A549 (cell line): Measurements from ENCODE around the gene TTLL11. TPM values are rescaled to one million over a fixed set of nuclear protein-coding genes. Genes with fewer than 3 reads are reported as not detected.
A peak's percentile ranks its signal among the peaks of the same experiment; 100 is the strongest.

Source experiments
- ATAC-seq, 2 experiments: fragments of 200-7000 bp in 1 of 2; fragments of >200 bp in 1 of 2; cut with Nextera tagmentation in 1 of 2; cut with Tn5 transposase in 1 of 2; 3 replicates each; pipeline versions ENCODE4 v1.8.0 to v1.9.1; 2018 to 2020; ENCODE audit warnings: mild to moderate bottlenecking in 1 of 2, moderate library complexity in 1 of 2
- CTCF ChIA-PET: fragments of 300-600 bp; sonication (Branson Sonifier 250); formaldehyde crosslinking; extraction: SDS; loops from one replicate; lab custom pipeline; 2021; ENCODE audit warnings: antibody characterized with exemption, inconsistent platforms; lab: Yijun Ruan, JAX
- POLR2A ChIA-PET: fragments of 350-600 bp; formaldehyde crosslinking; extraction: SDS; loops from one replicate; lab custom pipeline; 2021; ENCODE audit warnings: antibody characterized with exemption, inconsistent platforms; lab: Yijun Ruan, JAX
- DNase-seq, 2 experiments: peaks; one replicate each; pipeline versions ENCODE4 v3.0.0 to v3.0.0-alpha.2; 2011 to 2016; ENCODE audit warnings: low read depth in 1 of 2, low spot score in 1 of 2
- FAIRE-seq: peaks from 2 replicates; lab custom pipeline; 2011; peaks lifted over from hg19 to GRCh38; lab: Jason Lieb, UNC
- H3K27ac ChIP-seq, 2 experiments: fragments of >200 bp; sonication (Bioruptor Twin); formaldehyde crosslinking; 3 replicates each; pipeline ENCODE4 v1.5.1; 2016 to 2017
- H3K4me1 ChIP-seq: fragments of >200 bp; sonication (Bioruptor Twin); formaldehyde crosslinking; 3 replicates; pipeline ENCODE4 v1.6.1; 2016
- H3K4me2 ChIP-seq: fragments of >200 bp; sonication (Bioruptor Twin); formaldehyde crosslinking; 3 replicates; pipeline ENCODE4 v1.6.1; 2016
- H3K4me3 ChIP-seq: fragments of >200 bp; sonication (Bioruptor Twin); formaldehyde crosslinking; 3 replicates; pipeline ENCODE4 v1.5.1; 2016
- H3K9me3 ChIP-seq: fragments of >200 bp; sonication (Bioruptor Twin); formaldehyde crosslinking; 3 replicates; pipeline ENCODE4 v1.6.1; 2016
- CEBPB ChIP-seq, 2 experiments: fragments of >200 bp in 1 of 2; sonication (Bioruptor Twin) in 1 of 2; formaldehyde crosslinking in 1 of 2; IDR thresholded peaks; 2 replicates each; pipeline ENCODE4 v1.6.1; 2012 to 2016
- CHD2 ChIP-seq: fragments of 150-350 bp; IDR thresholded peaks from 2 replicates; pipeline ENCODE4 v1.6.1; 2014; ENCODE audit warnings: low read length; ENCODE audit not compliant: partially characterized antibody
- EHF ChIP-seq: fragments of 250-450 bp; sonication (Bioruptor Pico); IDR thresholded peaks from 2 replicates; pipeline ENCODE4 v1.5.0; 2020; ENCODE audit warnings: mild to moderate bottlenecking
- EHMT2 ChIP-seq: fragments of 200-600 bp; sonication (generic); IDR thresholded peaks from 2 replicates; pipeline ENCODE4 v1.6.1; 2016; ENCODE audit warnings: antibody characterized with exemption, low read depth, mild to moderate bottlenecking, moderate library complexity
- EP300 ChIP-seq, 2 experiments: fragments of >200 bp; sonication (Bioruptor Twin); formaldehyde crosslinking; IDR thresholded peaks; 2 replicates in 1 of 2; 3 replicates in 1 of 2; pipeline ENCODE4 v1.6.1; 2016 to 2017
- ESRRA ChIP-seq: fragments of 150-350 bp; IDR thresholded peaks from 2 replicates; pipeline ENCODE4 v1.6.1; 2014; ENCODE audit warnings: mild to moderate bottlenecking, low read length, borderline replicate concordance
- FOSL2 ChIP-seq, 2 experiments: fragments of 450-650 bp in 1 of 2; fragments of >200 bp in 1 of 2; sonication (Bioruptor Twin) in 1 of 2; formaldehyde crosslinking; IDR thresholded peaks; 2 replicates each; pipeline versions ENCODE4 v1.5.0 to v1.6.1; 2016 to 2020; ENCODE audit warnings: mild to moderate bottlenecking in 1 of 2, moderate library complexity in 1 of 2
- HEYL ChIP-seq: fragments of 250-450 bp; sonication (Bioruptor Pico); IDR thresholded peaks from 2 replicates; pipeline ENCODE4 v1.8.0; 2021; ENCODE audit warnings: mild to moderate bottlenecking, moderate library complexity
- JUN ChIP-seq, 2 experiments: fragments of >200 bp; sonication (Bioruptor Twin); formaldehyde crosslinking; IDR thresholded peaks; 2 replicates in 1 of 2; 3 replicates in 1 of 2; pipeline ENCODE4 v1.6.1; 2016 to 2017
- JUNB ChIP-seq: fragments of >200 bp; sonication (Bioruptor Twin); formaldehyde crosslinking; IDR thresholded peaks from 2 replicates; pipeline ENCODE4 v1.6.1; 2016
- MAFK ChIP-seq: fragments of 450-650 bp; IDR thresholded peaks from 2 replicates; pipeline ENCODE4 v1.6.1; 2014; ENCODE audit not compliant: partially characterized antibody
- MAZ ChIP-seq: fragments of 150-350 bp; IDR thresholded peaks from 2 replicates; pipeline ENCODE4 v1.6.1; 2014; ENCODE audit warnings: antibody characterized with exemption, low read depth, low read length, borderline replicate concordance
- POLR2A ChIP-seq: IDR thresholded peaks from 2 replicates; pipeline ENCODE4 v1.6.1; 2012; ENCODE audit warnings: mild to moderate bottlenecking, low read length
- RAD21 ChIP-seq, 2 experiments: fragments of >200 bp in 1 of 2; sonication (Bioruptor Twin) in 1 of 2; formaldehyde crosslinking in 1 of 2; IDR thresholded peaks in 1 of 2; conservative IDR thresholded peaks in 1 of 2; 2 replicates in 1 of 2; 3 replicates in 1 of 2; pipeline ENCODE4 v1.6.1; 2012 to 2018; ENCODE audit warnings: inconsistent platforms in 1 of 2
- RNF2 ChIP-seq: fragments of 200-600 bp; sonication (generic); IDR thresholded peaks from 2 replicates; pipeline ENCODE4 v1.6.1; 2016; ENCODE audit warnings: low read depth, mild to moderate bottlenecking, antibody characterized with exemption, moderate library complexity, borderline replicate concordance
- SREBF2 ChIP-seq: fragments of 450-650 bp; IDR thresholded peaks from 2 replicates; pipeline ENCODE4 v1.6.1; 2014; ENCODE audit warnings: mild to moderate bottlenecking, moderate library complexity
- TP53 ChIP-seq: fragments of 250-450 bp; sonication (Bioruptor Pico); IDR thresholded peaks from 2 replicates; pipeline ENCODE4 v1.5.0; 2021; ENCODE audit warnings: mild to moderate bottlenecking, moderate library complexity
- ZC3H11A ChIP-seq: fragments of 450-650 bp; IDR thresholded peaks from 2 replicates; pipeline ENCODE4 v1.6.1; 2014; ENCODE audit warnings: antibody characterized with exemption, mild to moderate bottlenecking
- ZFP36 ChIP-seq: fragments of 450-650 bp; IDR thresholded peaks from 2 replicates; pipeline ENCODE4 v1.6.1; 2014; ENCODE audit warnings: borderline replicate concordance; ENCODE audit not compliant: partially characterized antibody
- ZNF302 ChIP-seq: fragments of 250-450 bp; sonication (Bioruptor Pico); IDR thresholded peaks from 2 replicates; pipeline ENCODE4 v1.9.0; 2021; ENCODE audit warnings: inconsistent platforms, mild to moderate bottlenecking, moderate library complexity
- ZSCAN20 ChIP-seq: fragments of 250-450 bp; sonication (Bioruptor Pico); IDR thresholded peaks from 2 replicates; pipeline ENCODE4 v1.8.0; 2022; ENCODE audit warnings: mild to moderate bottlenecking, moderate library complexity
- WGBS: methylation state at CpG from one replicate; pipeline ENCODE4 v1.1.6; 2017; ENCODE audit errors: missing lambda C conversion rate; 5-methylcytosine and 5-hydroxymethylcytosine counted together
- polyA plus RNA-seq, 4 experiments: library from polyadenylated mRNA; depleted of rRNA in 3 of 4; stranded (reverse); fragments of >200 nt; fragmentation: RNase III in 1 of 4; extraction: RNeasy Plus Mini Kit Qiagen cat#74134 plus additional on column Dnase treatment in 1 of 4; gene quantifications; 2 replicates in 3 of 4; 3 replicates in 1 of 4; pipeline ENCODE4 v1.2.3, GENCODE V29; 2011 to 2017
- TF ChIP-seq, protein P1 (sequence below): fragments of >200 bp; sonication (Bioruptor Twin); formaldehyde crosslinking; IDR thresholded peaks from 3 replicates; pipeline ENCODE4 v1.6.1; 2016
- TF ChIP-seq, protein P2 (sequence below): fragments of 450-650 bp; IDR thresholded peaks from 2 replicates; pipeline ENCODE4 v1.6.1; 2014; ENCODE audit warnings: antibody characterized with exemption
- TF ChIP-seq, protein P3 (sequence below): IDR thresholded peaks from 2 replicates; pipeline ENCODE4 v1.6.1; 2012; ENCODE audit warnings: low read depth, borderline replicate concordance

The TTLL11 gene
- polyA plus RNA-seq, 2 of the 4 experiments (the other 2 are of a cell fraction) = 1.8 to 2.6 TPM

DNA sequence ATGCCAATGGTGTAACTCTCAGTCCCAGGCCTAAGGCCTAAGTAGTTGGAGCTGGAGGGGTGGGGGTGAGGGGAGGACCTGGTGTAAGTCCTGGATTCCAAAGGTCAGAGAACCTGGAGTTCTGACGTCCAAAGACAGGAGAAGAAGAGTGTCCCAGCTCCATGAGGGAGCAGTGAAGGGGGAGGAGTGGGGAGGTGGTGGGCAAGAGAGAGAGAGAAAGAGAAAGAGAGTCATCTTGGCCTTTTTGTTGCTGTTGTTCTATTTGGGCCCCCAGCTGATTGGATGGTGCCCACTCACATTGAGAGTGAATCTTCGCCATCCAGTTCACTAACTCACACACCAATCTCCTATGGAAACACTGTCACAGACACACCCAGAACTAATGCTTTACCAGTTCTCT lies 242.7 kb downstream of the TTLL11 start:
- ChIA-PET POLR2A (no interaction called here), CTCF (interaction anchor here (1.4 to 1.8 kb wide), 3 partner anchors 8 to 156 kb away, joined by 3 to 5 read pairs (median 3); no protein-coding TSS in a partner anchor)
- DNase-seq (no peak), ATAC-seq (no peak), FAIRE-seq (no peak)
- H3K9me3 ChIP-seq = peaks cover 9% of the 10 kb centered on the region; the same call in 1 of the 3 replicates
- H3K4me2 ChIP-seq = no peak overlapping the region
- H3K4me3 ChIP-seq = no peak overlapping the region
- TF ChIP-seq RNF2 (no peak), JUN (IDR thresholded peaks at IDR 0.05) (no peak), FOSL2 (IDR thresholded peaks at IDR 0.05) (no peak), FOSL2 (CRISPR knock-in tag; IDR thresholded peaks at IDR 0.05) (no peak), TP53 (CRISPR knock-in tag) (no peak), ESRRA (no peak), ZNF302 (CRISPR knock-in tag) (no peak), POLR2A (no peak), JUNB (no peak), ZSCAN20 (CRISPR knock-in tag) (no peak), CEBPB (IDR thresholded peaks at IDR 0.05) (no peak), EHF (CRISPR knock-in tag) (no peak), HEYL (CRISPR knock-in tag) (no peak)
- TF ChIP-seq, protein P1, sequence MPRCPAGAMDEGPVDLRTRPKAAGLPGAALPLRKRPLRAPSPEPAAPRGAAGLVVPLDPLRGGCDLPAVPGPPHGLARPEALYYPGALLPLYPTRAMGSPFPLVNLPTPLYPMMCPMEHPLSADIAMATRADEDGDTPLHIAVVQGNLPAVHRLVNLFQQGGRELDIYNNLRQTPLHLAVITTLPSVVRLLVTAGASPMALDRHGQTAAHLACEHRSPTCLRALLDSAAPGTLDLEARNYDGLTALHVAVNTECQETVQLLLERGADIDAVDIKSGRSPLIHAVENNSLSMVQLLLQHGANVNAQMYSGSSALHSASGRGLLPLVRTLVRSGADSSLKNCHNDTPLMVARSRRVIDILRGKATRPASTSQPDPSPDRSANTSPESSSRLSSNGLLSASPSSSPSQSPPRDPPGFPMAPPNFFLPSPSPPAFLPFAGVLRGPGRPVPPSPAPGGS = no peak
- TF ChIP-seq, protein P2, sequence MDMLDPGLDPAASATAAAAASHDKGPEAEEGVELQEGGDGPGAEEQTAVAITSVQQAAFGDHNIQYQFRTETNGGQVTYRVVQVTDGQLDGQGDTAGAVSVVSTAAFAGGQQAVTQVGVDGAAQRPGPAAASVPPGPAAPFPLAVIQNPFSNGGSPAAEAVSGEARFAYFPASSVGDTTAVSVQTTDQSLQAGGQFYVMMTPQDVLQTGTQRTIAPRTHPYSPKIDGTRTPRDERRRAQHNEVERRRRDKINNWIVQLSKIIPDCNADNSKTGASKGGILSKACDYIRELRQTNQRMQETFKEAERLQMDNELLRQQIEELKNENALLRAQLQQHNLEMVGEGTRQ = no peak
- TF ChIP-seq, protein P3, sequence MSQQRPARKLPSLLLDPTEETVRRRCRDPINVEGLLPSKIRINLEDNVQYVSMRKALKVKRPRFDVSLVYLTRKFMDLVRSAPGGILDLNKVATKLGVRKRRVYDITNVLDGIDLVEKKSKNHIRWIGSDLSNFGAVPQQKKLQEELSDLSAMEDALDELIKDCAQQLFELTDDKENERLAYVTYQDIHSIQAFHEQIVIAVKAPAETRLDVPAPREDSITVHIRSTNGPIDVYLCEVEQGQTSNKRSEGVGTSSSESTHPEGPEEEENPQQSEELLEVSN = no peak
- H3K4me1 ChIP-seq = no peaks in the 10 kb centered on the region
- WGBS = 47% methylated on average over 2 of the region's 2 CpGs
- H3K27ac ChIP-seq = no peak overlapping the region

DNA sequence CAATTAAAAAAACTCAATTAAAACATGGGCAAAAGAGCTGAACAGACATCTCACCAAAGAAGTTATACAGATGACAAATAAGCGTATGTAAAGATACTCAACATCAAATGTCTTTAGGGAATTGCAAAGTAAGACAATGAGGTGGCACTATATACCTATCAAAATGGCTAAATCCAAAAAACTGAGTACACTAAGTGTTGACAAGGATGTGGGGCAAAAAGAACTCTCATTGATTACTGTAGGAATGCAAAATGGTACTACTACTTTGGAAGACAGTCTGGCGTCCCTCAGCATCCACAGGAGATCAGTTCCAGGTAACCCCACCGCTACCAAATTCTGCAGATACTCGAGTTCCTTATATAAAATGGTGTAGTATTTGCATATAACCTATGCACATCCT lies 243.6 kb downstream of the TTLL11 start:
- 27% methylated on average over 4 of the region's 4 CpGs for WGBS
- ChIA-PET CTCF (interaction anchor here (1.2 to 1.6 kb wide), 2 partner anchors 61 to 157 kb away, joined by 3 read pairs; no protein-coding TSS in a partner anchor), POLR2A (no interaction called here)
- FAIRE-seq (no peak), DNase-seq (no peak), ATAC-seq (no peak)
- TF ChIP-seq ZFP36 = peak; percentile 71
- no peak for TF ChIP-seq SREBF2
- TF ChIP-seq CHD2 = no peak
- no peak for TF ChIP-seq ZC3H11A
- no peak for TF ChIP-seq EP300 (IDR thresholded peaks at IDR 0.05)
- TF ChIP-seq MAZ = no peak
- no peak for TF ChIP-seq MAFK
- no peak for TF ChIP-seq EHMT2
- no peak for TF ChIP-seq RAD21 (conservative IDR thresholded peaks at IDR 0.05 in 1 of 2, IDR thresholded peaks at IDR 0.05 in 1 of 2)
- no peak overlapping the region for H3K27ac ChIP-seq
- H3K9me3 ChIP-seq = peaks cover 9% of the 10 kb centered on the region; the same call in 1 of the 3 replicates
- no peaks in the 10 kb centered on the region for H3K4me1 ChIP-seq
- no peak overlapping the region for H3K4me2 ChIP-seq
- no peak overlapping the region for H3K4me3 ChIP-seq
